ENCODE results near the gene FOXO6.

The FOXO6 gene

GRCh38 chr1:41353744-41354143, 7.5 kb upstream of the FOXO6 start:
- DNase-seq (ENCODE audit: extremely low read depth, low read depth), result no peak
- no peak overlapping the region for H3K4me3 ChIP-seq (replicated peaks; ENCODE audit: low read depth, low read length)
- TF ChIP-seq CTCF (IDR thresholded peaks at IDR 0.05; ENCODE audit: low read depth, low read length, missing control alignments), result no peak

DNA sequence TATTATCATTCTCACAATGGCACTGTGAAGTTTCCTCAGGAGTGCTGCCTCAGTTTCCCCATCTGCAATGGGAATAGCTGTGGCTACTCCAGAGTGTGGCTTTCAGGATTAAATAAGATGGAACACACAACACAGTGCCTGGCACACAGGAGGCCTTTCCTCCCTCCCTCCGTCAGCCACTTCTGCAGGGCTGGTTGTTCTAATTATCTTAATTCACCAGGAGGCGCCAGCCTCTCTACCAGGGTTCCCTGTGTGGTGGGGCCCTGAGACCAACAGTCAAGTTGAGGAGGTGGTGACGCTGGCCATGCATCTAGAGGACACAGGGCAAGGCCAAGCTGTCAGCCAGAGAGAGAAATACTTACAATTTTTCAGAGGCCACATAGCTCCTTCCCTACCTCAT, 6.3 kb upstream of the FOXO6 start:
- H3K4me3 ChIP-seq (replicated peaks; ENCODE audit: low read depth, low read length), result no peak overlapping the region
- no peak for DNase-seq (ENCODE audit: extremely low read depth, low read depth)
- TF ChIP-seq CTCF (IDR thresholded peaks at IDR 0.05; ENCODE audit: low read depth, low read length, missing control alignments), result no peak

- no peak for DNase-seq (ENCODE audit: extremely low read depth, low read depth)
- no peak overlapping the region for H3K4me3 ChIP-seq (replicated peaks; ENCODE audit: low read depth, low read length)
- TF ChIP-seq CTCF (IDR thresholded peaks at IDR 0.05; ENCODE audit: low read depth, low read length, missing control alignments), result no peak
Measured at GRCh38 chr1:41355356-41355755, 5.9 kb upstream of the FOXO6 start.

- no peak for DNase-seq (ENCODE audit: extremely low read depth, low read depth)
- H3K4me3 ChIP-seq (replicated peaks; ENCODE audit: low read depth, low read length), result no peak overlapping the region
- no peak for TF ChIP-seq CTCF (IDR thresholded peaks at IDR 0.05; ENCODE audit: low read depth, low read length, missing control alignments)
Measured at GRCh38 chr1:41355761-41356160, 5.5 kb upstream of the FOXO6 start.

DNA sequence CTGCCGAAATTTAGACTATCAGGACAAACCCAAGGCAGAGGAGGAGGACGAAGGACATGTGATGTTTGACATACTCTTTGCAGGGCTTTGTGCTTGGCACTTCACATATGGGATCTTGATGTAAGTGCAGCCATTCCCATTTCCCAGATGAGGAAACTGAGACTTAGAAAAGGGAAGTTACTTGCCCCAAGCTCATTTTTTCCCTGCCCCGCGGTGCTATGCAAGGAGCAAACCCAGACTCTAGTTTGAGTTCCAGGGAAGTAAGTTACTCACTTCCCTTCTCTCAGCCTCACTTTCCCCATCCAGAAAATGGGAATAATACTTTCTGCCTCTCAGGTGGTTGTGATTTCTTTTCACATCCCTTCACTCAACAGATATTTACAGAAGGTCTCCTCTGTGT, 4.5 kb upstream of the FOXO6 start:
- no peak overlapping the region for H3K4me3 ChIP-seq (replicated peaks; ENCODE audit: low read depth, low read length)
- DNase-seq (ENCODE audit: extremely low read depth, low read depth), result no peak
- no peak for TF ChIP-seq CTCF (IDR thresholded peaks at IDR 0.05; ENCODE audit: low read depth, low read length, missing control alignments)

DNA sequence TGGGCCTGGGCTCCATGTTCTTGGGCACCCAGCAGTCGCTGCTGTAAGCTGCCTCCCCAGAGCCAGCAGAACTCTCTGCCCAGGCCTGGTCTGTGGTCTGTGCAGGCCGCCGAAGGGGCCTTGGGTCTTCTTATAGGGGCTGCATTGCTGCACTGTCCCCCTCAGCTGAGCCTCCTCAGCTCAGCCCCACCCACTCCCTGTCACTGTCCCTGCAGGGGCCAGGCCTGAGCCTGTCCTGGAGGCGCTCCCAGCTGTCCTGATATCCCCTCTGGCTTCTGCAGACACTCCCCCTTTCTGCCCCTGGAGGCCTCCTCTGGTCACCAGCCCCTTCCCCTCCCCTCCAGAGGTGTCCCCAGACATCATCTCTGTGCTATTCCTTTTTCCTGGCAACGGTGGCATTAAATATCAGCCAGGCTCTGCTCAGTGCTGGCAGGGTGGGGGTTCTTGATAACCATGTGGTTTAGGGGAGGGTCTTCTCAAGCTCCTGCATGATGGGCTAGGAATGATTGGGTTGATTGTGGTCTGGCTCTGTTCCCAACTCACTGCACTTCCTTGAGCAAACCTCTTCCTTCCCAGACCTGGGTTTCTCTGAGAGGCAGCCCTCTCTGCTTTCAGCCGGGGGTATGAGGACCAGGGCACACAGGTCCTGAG, 3.7 kb upstream of the FOXO6 start:
- no peak for TF ChIP-seq CTCF (IDR thresholded peaks at IDR 0.05; ENCODE audit: low read depth, low read length, missing control alignments)
- DNase-seq (ENCODE audit: extremely low read depth, low read depth), result no peak
- no peak overlapping the region for H3K4me3 ChIP-seq (replicated peaks; ENCODE audit: low read depth, low read length)
